ENCODE measurements around the gene SLC4A1AP.

- no peak for TF ChIP-seq POLR2A (IDR thresholded peaks at IDR 0.05)
- no peak for TF ChIP-seq CTCF (IDR thresholded peaks at IDR 0.05)
- no peak for TF ChIP-seq POLR2AphosphoS5 (IDR thresholded peaks at IDR 0.05)
- no peak for TF ChIP-seq EP300 (IDR thresholded peaks at IDR 0.05)
Observed at GRCh38 chr2:27730980-27731691, 67.4 kb downstream of the SLC4A1AP start.

Data from upper lobe of left lung (tissue), 4 donors.